ENCODE data around the gene GTPBP1. TPM values are rescaled to one million over a fixed set of nuclear protein-coding genes. Genes with fewer than 3 reads are reported as not detected.

Gene GTPBP1
- polyA plus RNA-seq, 1 of the 3 experiments (the other 2 are of a cell fraction) = 15.2 TPM

DNA sequence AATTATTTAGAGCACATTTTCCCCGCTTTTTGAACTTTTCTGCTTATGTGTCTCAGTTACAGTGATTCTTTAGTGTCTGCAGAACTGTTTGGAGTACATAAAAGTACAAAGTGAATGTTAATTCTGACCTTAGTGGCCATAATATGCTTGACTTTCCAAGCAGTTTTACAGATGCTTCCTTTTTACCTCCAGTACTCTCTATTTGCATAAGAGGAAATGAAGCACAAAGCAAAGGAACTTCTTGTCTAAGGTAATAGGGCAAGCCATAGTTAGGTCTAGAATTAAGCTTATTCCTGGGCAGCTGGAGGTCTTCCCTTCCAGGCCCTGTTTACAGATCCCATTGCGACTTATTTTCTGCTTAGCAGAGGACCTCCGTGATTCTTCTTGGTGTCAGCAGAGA lies 3.6 kb downstream of the GTPBP1 start (continued):
- TF ChIP-seq, protein P1, sequence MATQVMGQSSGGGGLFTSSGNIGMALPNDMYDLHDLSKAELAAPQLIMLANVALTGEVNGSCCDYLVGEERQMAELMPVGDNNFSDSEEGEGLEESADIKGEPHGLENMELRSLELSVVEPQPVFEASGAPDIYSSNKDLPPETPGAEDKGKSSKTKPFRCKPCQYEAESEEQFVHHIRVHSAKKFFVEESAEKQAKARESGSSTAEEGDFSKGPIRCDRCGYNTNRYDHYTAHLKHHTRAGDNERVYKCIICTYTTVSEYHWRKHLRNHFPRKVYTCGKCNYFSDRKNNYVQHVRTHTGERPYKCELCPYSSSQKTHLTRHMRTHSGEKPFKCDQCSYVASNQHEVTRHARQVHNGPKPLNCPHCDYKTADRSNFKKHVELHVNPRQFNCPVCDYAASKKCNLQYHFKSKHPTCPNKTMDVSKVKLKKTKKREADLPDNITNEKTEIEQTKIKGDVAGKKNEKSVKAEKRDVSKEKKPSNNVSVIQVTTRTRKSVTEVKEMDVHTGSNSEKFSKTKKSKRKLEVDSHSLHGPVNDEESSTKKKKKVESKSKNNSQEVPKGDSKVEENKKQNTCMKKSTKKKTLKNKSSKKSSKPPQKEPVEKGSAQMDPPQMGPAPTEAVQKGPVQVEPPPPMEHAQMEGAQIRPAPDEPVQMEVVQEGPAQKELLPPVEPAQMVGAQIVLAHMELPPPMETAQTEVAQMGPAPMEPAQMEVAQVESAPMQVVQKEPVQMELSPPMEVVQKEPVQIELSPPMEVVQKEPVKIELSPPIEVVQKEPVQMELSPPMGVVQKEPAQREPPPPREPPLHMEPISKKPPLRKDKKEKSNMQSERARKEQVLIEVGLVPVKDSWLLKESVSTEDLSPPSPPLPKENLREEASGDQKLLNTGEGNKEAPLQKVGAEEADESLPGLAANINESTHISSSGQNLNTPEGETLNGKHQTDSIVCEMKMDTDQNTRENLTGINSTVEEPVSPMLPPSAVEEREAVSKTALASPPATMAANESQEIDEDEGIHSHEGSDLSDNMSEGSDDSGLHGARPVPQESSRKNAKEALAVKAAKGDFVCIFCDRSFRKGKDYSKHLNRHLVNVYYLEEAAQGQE (IDR thresholded peaks at IDR 0.05; ENCODE audit: low read depth, low read length) = no peak
- no peak for TF ChIP-seq NRF1 (IDR thresholded peaks at IDR 0.05; ENCODE audit: low read depth, low read length)
- TF ChIP-seq, protein P2, sequence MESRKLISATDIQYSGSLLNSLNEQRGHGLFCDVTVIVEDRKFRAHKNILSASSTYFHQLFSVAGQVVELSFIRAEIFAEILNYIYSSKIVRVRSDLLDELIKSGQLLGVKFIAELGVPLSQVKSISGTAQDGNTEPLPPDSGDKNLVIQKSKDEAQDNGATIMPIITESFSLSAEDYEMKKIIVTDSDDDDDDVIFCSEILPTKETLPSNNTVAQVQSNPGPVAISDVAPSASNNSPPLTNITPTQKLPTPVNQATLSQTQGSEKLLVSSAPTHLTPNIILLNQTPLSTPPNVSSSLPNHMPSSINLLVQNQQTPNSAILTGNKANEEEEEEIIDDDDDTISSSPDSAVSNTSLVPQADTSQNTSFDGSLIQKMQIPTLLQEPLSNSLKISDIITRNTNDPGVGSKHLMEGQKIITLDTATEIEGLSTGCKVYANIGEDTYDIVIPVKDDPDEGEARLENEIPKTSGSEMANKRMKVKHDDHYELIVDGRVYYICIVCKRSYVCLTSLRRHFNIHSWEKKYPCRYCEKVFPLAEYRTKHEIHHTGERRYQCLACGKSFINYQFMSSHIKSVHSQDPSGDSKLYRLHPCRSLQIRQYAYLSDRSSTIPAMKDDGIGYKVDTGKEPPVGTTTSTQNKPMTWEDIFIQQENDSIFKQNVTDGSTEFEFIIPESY (IDR thresholded peaks at IDR 0.05; ENCODE audit: borderline replicate concordance, low read depth) = no peak
- no peak for TF ChIP-seq SMC3 (IDR thresholded peaks at IDR 0.05; ENCODE audit: low read depth, low read length)

GRCh38 chr22:38710351-38710750 lies 4.6 kb downstream of the GTPBP1 start:
- Histone ChIP-seq H3K9ac (no peak overlapping the region), H3K27ac (ENCODE audit: low read depth in 2 of 2, low read length in 1 of 2) (no peak overlapping the region), H3K9me2 (no peaks in the 10 kb centered on the region), H3K79me2 (ENCODE audit: insufficient read depth) (peaks cover 89% of the 10 kb centered on the region), H3K36me3 (replicated peaks in 1 of 2; ENCODE audit: control insufficient read depth in 1 of 2, insufficient read depth in 2 of 2, low read length in 1 of 2) (peaks cover 0 to 3% of the 10 kb centered on the region in 2 experiments), H3K4me1 (ENCODE audit: control insufficient read depth in 1 of 2, insufficient read depth in 2 of 2, low read depth in 1 of 2, low read length in 1 of 2) (peaks cover 0 to 3% of the 10 kb centered on the region in 2 experiments; a peak in 1 of 4 replicates), H3K4me2 (no peak overlapping the region), H4K20me1 (ENCODE audit: insufficient read depth) (peaks cover 21% of the 10 kb centered on the region; the same call in 1 of the 2 replicates), H3K27me3 (ENCODE audit: insufficient read depth) (no peaks in the 10 kb centered on the region), H2AFZ (ENCODE audit: low read depth) (no peak overlapping the region), H3K9me3 (no peaks in the 10 kb centered on the region), H3F3A (replicated peaks; ENCODE audit: insufficient read depth) (no peaks in the 10 kb centered on the region), H3K4me3 (ENCODE audit: low read depth in 2 of 2, low read length in 1 of 2) (no peak overlapping the region)
- ChIA-PET POLR2A (no interaction called here), CTCF (no interaction called here)
- WGBS (ENCODE audit: low lambda C conversion rate) = 88% methylated on average over 3 of the region's 3 CpGs
- TF ChIP-seq, protein P3, sequence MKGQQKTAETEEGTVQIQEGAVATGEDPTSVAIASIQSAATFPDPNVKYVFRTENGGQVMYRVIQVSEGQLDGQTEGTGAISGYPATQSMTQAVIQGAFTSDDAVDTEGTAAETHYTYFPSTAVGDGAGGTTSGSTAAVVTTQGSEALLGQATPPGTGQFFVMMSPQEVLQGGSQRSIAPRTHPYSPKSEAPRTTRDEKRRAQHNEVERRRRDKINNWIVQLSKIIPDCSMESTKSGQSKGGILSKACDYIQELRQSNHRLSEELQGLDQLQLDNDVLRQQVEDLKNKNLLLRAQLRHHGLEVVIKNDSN (IDR thresholded peaks at IDR 0.05; ENCODE audit: borderline replicate concordance, low read depth) = no peak
- TF ChIP-seq FOSL2 (IDR thresholded peaks at IDR 0.05; ENCODE audit: borderline replicate concordance, low read depth) (no peak), MEF2A (IDR thresholded peaks at IDR 0.05; ENCODE audit: borderline replicate concordance, low read depth) (no peak), FOXM1 (IDR thresholded peaks at IDR 0.05; ENCODE audit: low read depth) (no peak), EP300 (IDR thresholded peaks at IDR 0.05; ENCODE audit: borderline replicate concordance in 1 of 2, low read depth in 1 of 2, low read length in 1 of 2) (no peak), TCF12 (IDR thresholded peaks at IDR 0.05) (no peak), MAX (IDR thresholded peaks at IDR 0.05; ENCODE audit: low read depth) (no peak), RAD21 (IDR thresholded peaks at IDR 0.05; ENCODE audit: low read length) (no peak), TAF1 (IDR thresholded peaks at IDR 0.05; ENCODE audit: borderline replicate concordance, low read depth, low read length) (no peak), POLR2AphosphoS5 (IDR thresholded peaks at IDR 0.05; ENCODE audit: low read depth, low read length) (no peak), MXI1 (IDR thresholded peaks at IDR 0.05; ENCODE audit: low read depth, low read length) (no peak), CHD2 (IDR thresholded peaks at IDR 0.05; ENCODE audit: low read length, partially characterized antibody) (no peak), EZH2phosphoT487 (IDR thresholded peaks at IDR 0.05; ENCODE audit: borderline replicate concordance, low read depth) (no peak), YY1 (IDR thresholded peaks at IDR 0.05; ENCODE audit: low read depth) (no peak)
- TF ChIP-seq, protein P4, sequence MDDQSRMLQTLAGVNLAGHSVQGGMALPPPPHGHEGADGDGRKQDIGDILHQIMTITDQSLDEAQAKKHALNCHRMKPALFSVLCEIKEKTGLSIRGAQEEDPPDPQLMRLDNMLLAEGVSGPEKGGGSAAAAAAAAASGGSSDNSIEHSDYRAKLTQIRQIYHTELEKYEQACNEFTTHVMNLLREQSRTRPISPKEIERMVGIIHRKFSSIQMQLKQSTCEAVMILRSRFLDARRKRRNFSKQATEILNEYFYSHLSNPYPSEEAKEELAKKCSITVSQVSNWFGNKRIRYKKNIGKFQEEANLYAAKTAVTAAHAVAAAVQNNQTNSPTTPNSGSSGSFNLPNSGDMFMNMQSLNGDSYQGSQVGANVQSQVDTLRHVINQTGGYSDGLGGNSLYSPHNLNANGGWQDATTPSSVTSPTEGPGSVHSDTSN (IDR thresholded peaks at IDR 0.05) = no peak
- TF ChIP-seq, protein P5, sequence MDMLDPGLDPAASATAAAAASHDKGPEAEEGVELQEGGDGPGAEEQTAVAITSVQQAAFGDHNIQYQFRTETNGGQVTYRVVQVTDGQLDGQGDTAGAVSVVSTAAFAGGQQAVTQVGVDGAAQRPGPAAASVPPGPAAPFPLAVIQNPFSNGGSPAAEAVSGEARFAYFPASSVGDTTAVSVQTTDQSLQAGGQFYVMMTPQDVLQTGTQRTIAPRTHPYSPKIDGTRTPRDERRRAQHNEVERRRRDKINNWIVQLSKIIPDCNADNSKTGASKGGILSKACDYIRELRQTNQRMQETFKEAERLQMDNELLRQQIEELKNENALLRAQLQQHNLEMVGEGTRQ (IDR thresholded peaks at IDR 0.05; ENCODE audit: borderline replicate concordance, low read depth, low read length) = no peak
- DNase-seq = no peak
